NCI-H748 (cell line): ENCODE data around the gene SERPINA1.
A peak's percentile ranks its signal among the peaks of the same experiment; 100 is the strongest.

ENCODE experiments used
- DNase-seq: peaks from one replicate; lab custom pipeline; 2025; ENCODE audit not compliant: unreplicated experiment; lab: John Stamatoyannopoulos, UW

Gene SERPINA1

GRCh38 chr14:94398182-94398479 lies 9.7 kb upstream of the SERPINA1 start:
- DNase-seq = no peak

- no peak for DNase-seq
These were observed 9.1 kb upstream of the SERPINA1 start for GRCh38 chr14:94397289-94398181.

- no peak for DNase-seq
These were observed 8.3 kb upstream of the SERPINA1 start for GRCh38 chr14:94396628-94397225.

GRCh38 chr14:94395888-94396574 lies 7.6 kb upstream of the SERPINA1 start:
- DNase-seq = peak; percentile 77

GRCh38 chr14:94395282-94395887 lies 7.0 kb upstream of the SERPINA1 start:
- peak; percentile 21 for DNase-seq

- no peak for DNase-seq
These were observed 6.3 kb upstream of the SERPINA1 start for GRCh38 chr14:94394581-94395207.

GRCh38 chr14:94394025-94394493 lies 5.7 kb upstream of the SERPINA1 start:
- no peak for DNase-seq

- DNase-seq = no peak
These were observed 5.1 kb upstream of the SERPINA1 start for GRCh38 chr14:94393474-94393873.

- no peak for DNase-seq
These were observed 4.1 kb upstream of the SERPINA1 start for GRCh38 chr14:94392510-94392935.

- DNase-seq = no peak
These were observed 3.0 kb upstream of the SERPINA1 start for GRCh38 chr14:94391281-94391975.

- DNase-seq = no peak
These were observed 2.1 kb upstream of the SERPINA1 start for GRCh38 chr14:94390372-94391086.

- no peak for DNase-seq
These were observed 1.4 kb upstream of the SERPINA1 start for GRCh38 chr14:94389731-94390371.

- no peak for DNase-seq
These were observed 685 bp upstream of the SERPINA1 start for GRCh38 chr14:94389104-94389469.

GRCh38 chr14:94388027-94388383 lies 397 bp downstream of the SERPINA1 start:
- no peak for DNase-seq

GRCh38 chr14:94387051-94388026 lies 1.1 kb downstream of the SERPINA1 start:
- DNase-seq = no peak

- DNase-seq = peak; percentile 82
These were observed 2.0 kb downstream of the SERPINA1 start for GRCh38 chr14:94386085-94387031.

GRCh38 chr14:94385553-94386057 lies 2.8 kb downstream of the SERPINA1 start:
- DNase-seq = no peak
